GM19395 (cell line): ENCODE measurements around the gene MAB21L3.

ENCODE experiments used
- ATAC-seq: cut with Tn5 transposase; IDR thresholded peaks from one replicate; pipeline ENCODE4 v1.9.1; 2021; ENCODE audit warnings: mild to moderate bottlenecking, moderate library complexity; ENCODE audit not compliant: unreplicated experiment

MAB21L3 gene

DNA sequence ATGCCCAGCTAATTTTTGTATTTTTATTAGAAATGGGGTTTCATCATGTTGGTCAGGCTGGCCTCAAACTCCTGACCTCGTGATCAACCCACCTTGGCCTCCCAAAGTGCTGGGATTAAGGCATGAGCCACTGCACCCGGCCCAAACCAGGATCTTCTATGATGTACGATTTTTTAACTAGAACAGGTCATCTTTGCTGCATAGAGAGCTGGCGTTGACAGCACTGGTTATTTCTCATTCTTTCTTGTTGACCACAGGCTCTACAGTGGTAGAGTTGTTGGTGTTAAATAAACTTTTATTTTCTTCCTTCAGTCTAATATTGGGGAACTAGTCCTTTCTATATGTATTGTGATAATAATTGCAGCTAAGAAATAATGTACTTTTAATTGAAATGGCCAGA is 3.8 kb upstream of the MAB21L3 start:
- no peak for ATAC-seq

DNA sequence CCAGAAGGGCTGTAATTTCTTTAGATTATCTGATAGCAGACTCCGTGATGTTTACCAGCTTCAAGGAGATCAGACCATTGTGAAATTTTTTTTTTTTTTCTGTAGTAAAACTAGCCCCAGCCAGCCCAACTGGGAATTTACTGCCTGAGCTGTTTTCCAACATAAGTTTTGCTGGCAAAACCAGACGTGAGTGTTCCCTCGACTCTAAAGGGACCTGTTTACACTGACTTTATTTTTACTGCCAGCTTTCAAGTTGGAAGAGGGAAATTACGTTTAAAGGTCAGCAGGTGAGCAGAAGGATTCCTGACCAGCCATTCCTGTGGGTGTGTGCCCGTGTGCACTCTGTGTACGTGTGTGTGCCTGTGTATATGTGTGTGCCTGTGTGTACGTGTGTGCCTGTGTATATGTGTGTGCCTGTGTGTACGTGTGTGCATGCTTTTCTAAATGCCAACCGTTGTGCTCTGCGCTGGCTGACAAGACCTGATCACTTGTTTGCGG is 374 bp downstream of the MAB21L3 start:
- ATAC-seq: no peak

DNA sequence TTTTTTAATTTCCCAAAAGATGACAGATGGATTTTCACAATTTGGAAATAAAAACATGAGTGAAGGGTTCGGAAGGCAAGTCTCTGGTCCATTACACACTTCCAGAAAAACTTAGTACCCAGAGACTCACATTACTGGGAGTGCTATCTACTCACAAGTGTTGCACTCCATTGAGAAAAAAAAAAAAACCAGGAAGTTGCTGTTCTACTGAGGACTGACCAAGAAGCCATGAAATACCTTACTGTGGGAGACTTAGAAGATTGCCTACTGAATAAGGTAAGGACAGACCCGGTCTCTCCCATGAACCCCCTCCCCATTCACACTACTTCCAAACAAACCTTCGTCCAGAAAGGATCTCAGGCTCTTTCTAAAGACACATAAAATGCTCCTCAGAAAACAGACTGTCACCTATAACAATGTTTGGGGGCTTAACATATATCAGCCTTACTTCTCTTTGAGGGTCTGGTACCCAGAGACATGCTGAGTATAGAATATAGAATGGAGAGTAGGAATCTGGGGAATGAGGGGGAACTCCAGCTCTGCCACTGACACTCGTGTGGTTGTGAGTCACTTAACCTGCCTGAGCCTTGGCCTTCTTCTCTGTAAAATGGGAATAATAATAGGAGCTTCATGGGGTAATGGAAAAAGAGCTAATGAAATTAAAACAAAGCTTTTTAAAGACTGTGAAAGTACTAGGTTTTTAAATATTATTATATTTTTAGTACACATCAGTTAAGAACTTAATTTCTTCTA is 1.4 kb downstream of the MAB21L3 start:
- ATAC-seq: no peak

DNA sequence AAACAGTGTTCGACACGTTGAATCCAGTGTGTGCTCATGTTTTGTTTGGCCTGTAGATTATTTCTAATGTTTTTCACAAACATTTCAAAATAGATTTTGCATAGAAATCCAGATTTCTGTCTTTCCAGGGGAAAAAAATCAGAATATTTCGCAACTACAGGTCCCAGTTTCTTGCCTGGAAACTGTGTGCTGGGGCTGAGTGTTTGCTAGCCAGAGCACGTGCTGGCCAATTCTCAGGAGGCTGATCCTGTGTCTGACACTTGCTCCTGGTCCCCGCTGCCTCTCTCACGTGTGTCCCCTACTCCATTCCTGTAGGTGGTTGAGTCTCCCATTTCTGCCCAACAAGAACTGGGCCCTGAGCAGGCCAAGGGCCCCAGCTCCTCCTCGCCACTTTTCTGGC is 2.4 kb downstream of the MAB21L3 start:
- ATAC-seq: no peak

DNA sequence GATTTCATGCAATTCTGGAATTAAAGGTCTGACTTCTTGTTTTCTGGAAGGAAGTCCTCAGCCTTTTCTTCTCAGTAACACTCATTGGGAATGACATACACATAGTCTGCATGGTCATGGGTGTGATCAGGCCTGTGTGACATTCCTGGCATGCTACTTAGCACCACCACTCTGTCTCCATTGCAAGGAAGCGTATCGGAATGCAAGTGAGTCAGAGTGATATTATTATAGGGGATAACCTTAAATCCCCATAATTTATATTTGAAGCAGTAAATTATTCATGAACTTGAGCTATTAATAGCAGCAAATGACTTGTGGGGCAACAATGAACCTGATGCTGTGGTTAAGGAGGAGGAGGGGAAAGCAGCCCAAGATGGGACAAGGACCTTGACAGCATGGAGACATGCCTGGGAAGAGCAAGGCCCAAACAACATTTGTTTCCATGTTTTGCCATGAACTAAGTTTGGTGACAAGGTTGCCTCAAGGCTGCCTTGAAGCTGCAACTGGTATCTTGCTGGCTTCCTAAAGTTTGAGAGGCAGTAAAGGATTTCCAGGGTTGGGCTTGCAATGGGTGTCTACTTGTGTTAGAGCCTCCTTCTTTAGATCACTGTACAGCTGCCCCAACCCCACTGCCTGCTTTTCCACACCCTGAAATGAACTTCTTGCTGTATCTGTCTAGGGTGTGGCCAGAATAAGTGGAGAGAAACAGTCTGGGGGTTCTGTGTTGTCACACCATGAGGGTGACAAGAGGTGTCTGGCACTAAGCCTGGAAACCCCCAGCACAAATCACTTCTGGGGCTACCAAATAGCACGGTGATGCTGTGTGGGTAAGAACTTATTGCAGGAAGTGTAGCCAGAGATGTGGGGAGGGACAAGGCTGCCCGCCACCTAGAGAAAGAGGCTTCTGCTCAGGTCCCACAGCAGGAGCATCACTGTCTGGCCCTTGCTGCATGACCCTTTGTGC is 4.6 kb downstream of the MAB21L3 start:
- no peak for ATAC-seq

DNA sequence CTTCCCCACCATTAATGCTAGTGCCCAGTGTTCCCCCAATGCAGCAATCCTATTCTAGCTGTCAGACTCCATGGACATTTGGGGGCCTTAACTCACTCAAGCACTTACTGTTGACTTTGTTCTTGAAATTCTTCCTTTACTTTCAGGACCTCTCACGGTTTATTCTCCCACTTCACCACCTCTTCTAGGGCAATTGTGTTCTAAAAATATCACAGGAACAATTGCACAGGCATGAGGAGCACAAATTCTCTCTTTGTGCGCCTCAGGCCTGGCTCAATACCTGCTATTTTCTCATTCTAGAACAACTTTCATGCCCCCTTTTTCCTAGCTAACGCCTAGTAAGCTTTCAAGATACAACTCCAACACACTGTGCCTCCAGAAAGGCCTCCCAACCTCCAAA is 7.3 kb downstream of the MAB21L3 start:
- ATAC-seq: no peak

DNA sequence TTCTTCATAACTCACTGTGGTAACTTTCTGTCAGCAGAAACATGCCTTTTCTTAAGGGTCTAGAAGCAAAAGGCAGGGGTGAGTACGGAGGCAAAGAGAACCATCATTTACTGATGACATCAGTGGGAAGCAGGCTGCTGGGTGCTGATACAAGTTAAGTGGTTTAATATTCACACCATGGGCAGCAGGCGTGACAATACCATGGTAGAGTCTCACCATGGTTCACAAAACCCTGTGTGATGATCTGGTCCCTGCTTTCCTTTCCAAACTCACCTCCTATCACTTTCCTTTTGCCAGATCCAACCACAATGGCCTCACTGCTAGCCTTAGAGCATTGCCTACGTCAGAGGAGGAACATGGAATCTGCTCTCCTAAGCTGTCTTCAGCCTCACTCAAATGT is 8.7 kb downstream of the MAB21L3 start:
- ATAC-seq: no peak

DNA sequence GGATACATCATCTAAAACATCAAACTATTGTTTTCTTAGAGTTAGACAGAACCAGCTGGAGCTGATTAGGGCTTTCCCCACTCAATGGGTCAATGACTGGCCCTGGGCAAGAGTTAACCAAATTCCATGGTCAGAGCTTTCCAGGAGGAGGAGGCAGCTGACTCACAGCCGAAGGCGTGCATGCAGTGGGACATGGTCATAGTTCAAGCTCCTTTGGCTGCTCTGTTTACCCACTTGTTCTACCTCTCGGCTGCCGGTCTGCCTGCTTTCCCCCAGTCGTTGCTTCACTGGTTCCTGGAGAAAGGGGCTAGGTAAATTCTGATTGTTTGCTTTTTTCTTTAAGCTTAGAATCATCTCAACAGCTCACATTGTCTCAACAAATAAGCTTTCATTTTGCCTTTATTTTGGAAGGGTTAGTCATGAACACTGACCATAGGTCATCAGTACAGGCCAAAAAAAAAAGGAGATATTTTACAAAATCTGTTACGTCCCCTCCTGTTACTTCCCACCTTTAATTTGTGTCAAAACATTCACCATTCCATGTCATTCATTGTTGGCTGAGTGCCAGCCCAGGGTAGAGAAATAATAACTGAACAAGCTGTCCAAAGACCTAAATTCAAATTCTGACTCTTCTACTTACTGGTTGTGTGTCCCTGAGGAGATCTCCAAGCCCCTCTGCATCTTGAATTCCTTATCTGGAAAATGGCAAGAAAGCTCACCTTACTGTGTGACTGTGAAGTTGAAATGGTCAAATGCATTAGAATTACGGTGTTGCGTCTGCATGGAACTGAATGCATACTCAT is 12.0 kb downstream of the MAB21L3 start:
- no peak for ATAC-seq

DNA sequence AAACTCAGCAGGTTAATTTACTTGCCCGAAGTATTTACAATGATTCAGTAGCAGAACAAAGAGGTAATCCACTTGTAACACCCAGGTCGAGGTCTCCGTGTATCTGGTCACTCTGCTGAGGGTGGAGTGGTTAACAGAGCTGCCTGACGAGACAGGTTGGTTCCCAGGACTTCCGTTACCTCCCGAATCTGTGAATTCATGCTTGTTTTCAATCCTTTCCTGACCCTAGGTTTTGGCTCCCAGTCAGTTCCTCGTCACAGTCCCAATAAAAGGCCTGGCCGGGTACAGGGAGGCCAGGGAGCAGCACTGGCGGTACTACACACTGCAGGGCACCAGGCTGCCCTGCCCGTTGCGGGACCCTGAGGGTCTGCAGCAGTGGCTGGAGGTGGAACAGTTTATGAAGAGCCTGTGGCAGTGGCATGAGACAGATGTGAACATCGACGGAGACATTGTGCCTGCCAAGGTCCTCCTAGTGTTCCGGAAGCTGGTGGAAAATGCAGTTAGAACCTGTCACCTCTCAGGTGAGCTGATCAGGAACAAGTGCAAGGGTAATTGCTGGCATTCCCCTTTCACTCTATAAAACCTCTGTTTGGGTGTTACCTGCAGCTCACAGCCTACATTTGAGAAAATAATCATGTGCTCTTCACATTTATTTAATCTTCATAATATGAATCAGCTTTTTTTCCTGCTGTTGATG is 12.8 kb downstream of the MAB21L3 start:
- no peak for ATAC-seq

DNA sequence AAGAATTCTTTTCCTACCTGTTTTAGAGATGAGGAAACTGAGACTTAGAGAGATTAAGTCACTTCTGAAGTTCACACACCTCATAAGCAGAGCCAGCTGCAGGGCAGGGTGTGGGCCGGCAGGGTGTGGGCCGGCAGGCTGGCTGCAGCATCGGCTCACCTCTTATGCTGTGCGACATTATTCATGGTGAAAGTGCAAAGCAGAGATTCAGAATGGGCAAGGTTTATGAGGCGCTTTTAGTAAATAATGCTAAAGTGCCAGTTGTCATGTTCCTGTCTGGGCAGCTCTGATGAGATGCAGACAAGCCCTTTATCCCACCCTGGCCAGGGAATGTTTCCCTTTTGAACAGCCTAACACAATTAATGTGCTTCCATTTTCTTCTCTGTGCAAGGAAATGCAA is 14.6 kb downstream of the MAB21L3 start:
- ATAC-seq: no peak

DNA sequence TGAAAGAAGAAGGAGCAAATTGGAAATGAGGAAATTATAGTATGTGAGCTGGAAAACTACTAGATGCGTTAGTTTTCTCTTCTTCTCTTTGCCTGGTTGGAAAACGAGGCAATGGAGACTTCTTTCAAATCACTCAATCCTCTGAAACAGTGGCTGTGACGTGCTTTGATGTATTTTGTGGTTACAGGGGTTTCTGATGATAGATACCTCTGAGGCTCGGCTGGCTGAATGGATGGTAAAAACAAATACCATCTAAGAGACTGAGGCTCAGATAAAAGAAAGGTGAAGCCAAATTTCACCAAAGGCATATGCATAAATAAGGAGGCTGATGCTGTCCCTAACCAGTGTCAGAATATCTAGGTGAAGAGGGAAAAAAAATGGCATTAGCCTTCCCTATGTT is 15.1 kb downstream of the MAB21L3 start:
- ATAC-seq: no peak

DNA sequence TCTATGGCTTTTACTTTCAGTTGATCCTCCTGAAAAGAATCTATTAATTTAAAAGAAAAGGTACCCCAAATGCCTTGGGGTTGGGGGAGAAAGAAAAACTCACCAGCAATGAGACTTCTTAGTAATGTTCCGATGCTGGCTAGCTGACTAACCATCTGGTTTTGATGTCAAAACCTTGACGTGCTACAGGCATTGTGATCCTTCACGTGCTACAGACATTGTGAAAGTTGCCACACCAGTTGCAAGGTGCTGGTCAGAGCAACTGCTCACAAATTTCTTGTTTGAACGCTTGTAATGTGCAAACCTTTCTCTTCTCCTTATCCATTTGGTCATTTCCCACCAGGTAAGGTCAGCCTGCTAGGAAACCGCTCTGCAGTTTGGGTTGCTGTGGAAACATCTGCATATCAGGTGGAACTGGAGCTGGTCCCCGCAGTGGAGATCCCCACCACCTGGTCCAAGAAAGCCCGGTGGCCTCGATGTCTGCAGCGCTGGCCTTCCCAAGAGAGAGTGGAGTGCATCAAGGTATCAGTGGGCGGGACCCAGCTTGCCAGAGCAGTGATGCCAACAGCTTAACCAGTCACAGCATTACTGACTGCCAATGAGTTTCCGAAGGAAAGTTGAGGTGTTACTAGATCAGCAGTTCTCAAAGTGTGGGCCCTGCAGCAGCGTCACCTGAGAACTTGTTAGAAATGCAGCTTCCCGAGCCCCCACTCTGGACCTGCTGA is 16.1 kb downstream of the MAB21L3 start:
- ATAC-seq: no peak

DNA sequence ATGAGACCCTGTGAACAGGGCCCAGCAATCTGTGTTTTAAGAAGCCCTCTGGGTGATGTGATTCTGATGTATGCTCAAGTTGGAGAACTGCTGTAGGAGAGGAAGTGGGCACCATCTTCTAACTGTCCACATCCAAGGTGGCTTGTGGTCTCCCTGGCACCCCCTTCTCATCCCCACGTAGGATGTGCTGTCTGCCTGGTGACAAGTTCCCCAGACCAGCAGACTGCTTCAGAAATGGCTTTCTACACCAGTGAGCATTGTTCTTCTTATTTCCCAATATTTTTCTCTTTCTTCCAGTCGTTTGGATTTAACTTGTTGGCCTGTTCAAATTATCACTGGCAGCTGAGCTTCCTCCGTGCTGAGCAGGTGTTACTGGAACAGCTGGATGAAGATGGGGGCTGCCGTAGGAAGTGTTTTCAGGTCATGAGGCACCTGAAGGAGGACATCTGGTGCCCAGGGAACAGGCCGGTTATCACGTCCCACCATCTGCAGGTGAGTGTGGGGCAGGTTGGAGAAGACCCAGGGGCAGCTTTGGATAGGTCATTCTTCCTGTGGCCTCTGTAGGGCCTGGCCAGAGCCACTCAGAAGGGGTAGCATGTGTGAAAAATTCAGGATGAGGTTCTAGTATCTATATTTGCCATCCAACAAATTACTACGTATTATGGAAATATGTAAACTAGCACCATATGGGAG is 16.8 kb downstream of the MAB21L3 start:
- no peak for ATAC-seq

DNA sequence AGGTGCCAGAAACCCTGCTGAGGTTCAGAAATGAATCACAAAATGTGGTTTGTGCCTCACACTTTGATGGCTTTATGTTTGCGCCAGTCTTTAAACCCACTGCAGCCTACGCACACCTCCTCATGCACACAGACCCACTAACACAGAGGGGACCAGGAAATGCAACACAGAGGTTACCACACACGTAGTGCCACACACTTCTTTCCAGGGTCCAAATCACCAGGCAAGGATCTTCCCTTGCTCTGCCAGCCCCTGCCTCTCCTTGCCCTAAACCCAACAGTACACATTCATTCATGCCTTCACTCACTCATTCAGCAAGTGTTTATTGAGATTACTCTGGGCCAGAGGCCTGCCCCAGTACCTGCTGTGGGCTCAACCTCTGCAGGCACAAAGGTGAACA is 17.5 kb downstream of the MAB21L3 start:
- no peak for ATAC-seq

DNA sequence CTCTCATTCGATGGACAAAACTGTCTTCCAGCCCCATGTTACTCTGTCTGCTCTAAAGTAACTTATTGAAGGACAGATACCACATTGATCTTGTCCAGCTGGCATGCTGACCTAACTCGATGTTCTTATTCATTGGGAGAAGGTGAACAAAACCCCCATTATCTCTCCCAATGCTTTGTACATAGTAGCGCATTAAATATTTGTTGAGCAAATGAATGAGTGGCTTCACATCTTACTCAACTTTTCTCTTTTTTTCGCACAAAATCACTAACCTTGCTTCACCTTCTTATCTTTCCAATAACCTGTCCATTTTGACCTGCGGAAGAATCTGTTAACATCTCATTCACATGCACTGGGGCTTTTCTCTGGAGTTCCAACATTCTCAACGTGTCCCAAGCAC is 18.3 kb downstream of the MAB21L3 start:
- no peak for ATAC-seq

DNA sequence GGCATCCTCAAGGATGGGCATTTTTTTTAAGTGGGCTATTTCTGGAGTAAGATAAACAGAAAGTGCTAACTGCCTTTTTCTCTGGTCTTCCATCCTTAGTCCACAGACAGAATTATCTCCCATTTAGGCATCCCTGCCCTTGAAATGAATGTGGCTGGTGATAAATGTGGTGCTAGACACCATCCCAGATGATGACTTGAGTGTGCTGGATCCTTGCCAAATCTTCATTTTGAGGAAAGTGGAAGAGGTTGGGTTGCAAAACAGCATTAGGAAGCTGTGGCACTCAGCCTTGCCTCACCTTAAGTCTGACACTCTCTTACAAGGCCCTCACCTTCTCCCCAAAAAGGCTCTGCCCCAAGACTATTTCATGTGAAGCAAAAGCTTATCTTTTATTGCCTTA is 19.2 kb downstream of the MAB21L3 start:
- ATAC-seq: no peak

DNA sequence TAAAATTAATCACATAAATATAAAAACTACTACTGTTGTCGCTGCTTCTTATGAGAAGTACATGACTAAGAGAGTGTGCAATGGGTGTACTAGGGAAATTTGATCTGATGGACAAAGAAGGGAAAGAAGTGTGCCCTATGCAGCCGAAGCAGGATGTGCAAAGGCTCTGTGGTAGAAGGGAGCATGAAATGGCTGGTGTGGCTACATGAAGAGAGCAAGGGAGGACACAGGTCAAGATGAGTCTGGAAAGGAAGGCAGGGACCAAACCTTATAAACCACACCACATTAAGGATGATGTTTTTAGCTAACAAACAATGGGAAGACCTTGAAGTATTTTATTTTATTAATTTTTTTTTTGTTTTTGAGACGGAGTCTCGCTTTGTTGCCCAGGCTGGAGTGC is 20.0 kb downstream of the MAB21L3 start:
- ATAC-seq: no peak

DNA sequence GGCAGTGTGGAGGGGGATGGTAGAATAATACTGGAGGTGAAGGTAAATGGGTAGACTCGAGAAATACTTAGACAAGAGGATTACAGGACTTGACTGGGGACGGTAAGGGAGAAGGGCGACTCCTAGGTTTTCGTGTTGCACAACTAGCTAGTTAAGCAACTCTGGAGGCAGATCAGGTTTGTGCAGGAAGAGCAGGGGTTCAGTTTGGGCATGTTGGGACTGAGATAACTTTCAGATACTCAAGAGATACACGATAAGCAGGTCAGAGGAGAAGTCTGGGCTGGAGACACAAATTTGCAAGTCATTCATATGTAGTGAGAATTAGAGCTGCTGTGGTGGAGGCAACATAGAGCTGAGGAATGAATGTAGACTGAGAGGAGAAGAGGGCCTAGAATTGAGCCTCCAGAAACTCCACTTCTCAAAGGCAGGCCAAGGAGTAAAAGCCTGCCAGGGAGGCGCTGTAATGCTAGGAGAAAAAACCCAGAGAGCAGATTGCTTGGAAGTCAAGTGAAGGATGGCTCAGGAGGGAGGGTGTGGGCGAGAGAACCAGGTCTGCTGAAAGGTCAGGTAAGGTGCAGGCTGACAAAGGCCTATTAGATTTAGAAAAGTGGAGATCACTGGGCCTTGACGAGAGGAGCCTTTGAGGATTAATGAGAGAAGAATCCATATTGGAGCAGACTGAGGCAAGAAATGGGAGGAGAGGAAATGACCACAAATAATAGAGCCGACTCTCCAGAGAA is 20.8 kb downstream of the MAB21L3 start:
- ATAC-seq: no peak
